ENCODE data around the gene MPV17L.
"Not testable (repeated sequence)": the region's sequence is repeated elsewhere in the genome, so short reads cannot be mapped to it uniquely, and the experiment has no call there.

DNA sequence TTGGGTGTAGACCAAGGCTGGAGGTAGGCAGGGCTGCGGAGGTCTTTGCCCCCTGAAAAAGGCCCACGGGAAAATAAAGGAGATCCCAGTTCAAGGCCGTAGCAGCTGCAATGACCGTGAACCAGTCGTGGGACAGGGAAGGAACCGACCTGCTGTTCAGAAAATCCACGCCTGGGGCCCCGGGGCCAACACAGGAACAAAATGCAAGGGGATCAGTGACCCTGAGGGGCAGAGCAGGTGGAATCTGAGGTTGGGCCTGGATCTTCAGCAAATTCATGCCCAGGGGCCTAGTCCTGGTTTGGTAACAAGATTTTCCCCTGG, 915 bp downstream of the MPV17L start:
- not testable (repeated sequence) for TF ChIP-seq CTCF, POLR2A (IDR thresholded peaks at IDR 0.05)

Measured in body of pancreas (tissue), 4 donors.